Activated CD4-positive, alpha-beta T cell treated with anti-CD3 and anti-CD28 coated beads for 4 hours (primary cell): Measurements from ENCODE around the gene KIFC1.
"Not testable (repeated sequence)": the region's sequence is repeated elsewhere in the genome, so short reads cannot be mapped to it uniquely, and the experiment has no call there.

Experiments used
- DNase-seq, 2 donors: peaks; one replicate each; pipeline ENCODE4 v3.0.0-alpha.2; 2020

The KIFC1 gene

DNA sequence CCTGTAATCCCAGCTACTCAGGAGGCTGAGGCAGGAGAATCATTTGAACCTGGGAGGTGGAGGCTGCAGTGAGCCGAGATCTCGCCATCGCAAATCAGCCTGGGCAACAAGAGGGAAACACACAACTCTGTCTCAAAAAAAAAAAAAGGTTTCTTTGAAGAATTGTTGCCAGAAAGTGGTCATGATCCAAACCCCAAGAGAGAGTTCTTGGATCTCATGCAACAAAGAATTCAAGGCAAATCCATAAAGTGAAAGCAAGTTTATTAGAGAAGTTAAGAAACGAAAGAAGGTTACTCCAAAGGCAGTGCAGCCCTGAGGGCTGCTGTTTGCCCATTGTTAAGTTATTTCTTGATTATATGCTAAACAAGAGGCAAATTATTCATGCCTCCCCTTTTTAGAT, 14.5 kb upstream of the KIFC1 start:
- DNase-seq: no peak

DNA sequence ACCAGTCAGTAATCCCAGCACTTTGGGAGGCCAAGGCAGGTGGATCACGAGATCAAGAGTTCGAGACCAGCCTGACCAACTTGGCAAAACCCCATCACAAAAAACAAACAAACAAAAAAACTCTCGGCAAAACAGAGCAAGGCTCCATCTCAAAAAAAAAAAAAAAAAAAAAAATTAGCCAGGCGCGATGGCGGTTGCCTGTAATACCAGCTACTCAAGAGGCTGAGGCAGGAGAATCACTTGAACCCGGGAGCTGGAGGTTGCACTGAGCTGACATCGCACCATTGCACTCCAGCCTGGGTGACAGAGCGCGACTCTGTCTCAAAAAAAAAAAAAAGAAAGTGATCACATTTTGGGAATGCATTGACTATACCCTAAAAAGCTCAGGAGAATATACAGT, 12.4 kb upstream of the KIFC1 start:
- not testable (repeated sequence) for DNase-seq

DNA sequence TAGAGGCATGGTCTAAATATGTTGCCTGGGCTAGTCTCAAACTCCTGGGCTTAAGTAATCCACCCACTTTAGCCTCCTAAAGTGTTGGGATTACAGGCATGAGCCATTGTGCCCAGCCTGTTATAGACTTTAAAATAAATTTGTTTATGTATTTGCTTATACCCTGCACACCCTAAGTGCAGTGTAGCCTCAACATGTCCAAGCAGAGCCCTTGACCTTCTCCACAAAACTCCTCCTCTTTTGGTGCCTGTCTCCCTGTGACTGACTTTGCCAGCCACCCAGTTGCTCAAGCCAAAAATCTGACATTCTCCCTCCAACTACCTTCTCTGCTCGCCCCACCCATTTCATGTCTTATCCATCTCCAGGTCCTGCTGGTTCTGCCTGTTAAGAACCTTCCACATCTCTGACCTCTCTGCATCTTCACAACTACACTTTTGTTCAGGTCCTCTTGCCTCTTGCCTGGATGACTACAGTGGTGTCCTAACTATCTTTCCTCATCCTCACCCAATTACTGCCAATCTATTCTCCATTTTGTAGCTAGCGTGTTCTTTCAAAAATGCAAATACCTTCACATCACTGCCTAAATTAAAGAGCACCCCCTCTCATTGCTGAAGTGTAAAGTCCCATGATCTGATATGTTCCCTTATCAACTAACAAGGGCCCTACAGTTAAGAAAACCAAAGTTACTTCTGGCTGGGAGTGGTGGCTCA, 11.2 kb upstream of the KIFC1 start:
- DNase-seq: no peak

DNA sequence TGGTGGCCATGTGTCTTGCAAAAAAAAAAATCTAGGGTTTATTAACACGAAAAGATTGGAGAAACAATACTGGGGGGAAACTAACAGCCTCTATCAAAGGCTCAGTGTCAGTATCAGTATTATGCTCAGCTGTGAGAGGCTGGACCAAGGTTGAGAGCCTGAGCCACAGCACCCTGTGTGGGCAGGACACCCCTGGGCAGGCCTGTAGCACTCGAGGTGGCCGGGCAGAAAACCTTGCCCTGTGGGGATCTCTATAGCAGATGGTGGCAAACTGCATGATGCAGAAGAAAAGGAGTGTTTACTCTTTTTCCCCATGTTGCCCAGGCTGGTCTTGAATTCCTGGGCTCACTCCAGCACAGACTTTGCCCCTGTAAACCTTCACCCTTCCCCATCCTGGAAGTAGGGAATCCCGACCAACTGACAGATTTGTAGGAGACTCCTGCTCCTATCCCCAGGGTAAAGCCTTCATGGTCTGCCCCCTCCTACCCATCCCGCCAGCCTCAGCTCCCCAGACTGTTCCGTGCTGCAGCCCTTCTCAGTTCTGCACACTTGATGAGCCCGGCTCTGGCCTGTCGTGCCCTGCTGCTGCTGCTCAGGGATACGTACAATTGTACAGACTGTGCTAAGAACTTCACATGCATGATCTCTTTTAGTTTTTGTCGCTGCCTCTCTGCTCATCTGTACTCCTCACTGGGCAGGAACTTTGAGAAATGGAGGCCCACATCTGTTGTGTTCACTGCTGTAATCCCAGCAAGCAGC, 8.0 kb upstream of the KIFC1 start:
- no peak for DNase-seq

DNA sequence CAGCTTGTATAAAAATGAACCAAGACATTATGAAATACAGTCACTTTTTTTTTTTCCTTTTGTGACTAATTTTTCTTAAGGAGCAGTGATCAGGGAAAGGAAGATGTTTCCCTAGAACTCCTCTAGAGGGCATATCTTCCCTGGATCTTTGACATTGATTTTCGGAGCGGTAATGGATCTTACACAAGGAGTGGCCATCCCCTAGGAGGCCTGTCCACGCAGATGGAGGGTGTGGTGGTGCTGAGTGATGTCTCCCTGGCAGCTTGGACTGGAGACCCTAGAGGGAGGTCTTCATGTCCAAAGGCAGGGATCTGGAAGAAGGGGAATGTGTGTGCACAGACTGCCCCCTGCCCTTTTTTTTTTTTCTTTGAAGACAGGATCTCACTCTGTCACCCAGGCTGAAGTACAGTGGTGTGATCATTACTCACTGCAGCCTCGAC, 7.0 kb upstream of the KIFC1 start:
- no peak for DNase-seq

DNA sequence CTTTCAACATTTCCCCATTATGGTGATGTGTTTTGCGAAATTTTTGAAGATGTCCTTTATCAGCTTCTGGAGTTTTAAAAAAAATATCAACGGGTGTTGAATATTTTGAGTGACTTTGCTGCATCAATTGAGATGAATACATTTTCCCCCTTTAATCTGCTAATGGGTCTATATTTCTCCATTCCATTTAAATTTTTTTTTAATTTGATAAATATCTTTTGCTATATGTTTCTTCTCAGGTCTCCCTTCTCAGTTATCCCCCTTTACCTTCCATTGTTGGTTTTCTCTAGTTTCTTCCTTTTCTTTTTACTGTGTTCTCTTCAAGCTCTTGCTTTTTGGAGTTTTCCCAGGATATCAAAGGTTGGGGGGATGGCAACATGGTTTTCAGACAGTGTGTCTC, 1.4 kb upstream of the KIFC1 start:
- DNase-seq: no peak

DNA sequence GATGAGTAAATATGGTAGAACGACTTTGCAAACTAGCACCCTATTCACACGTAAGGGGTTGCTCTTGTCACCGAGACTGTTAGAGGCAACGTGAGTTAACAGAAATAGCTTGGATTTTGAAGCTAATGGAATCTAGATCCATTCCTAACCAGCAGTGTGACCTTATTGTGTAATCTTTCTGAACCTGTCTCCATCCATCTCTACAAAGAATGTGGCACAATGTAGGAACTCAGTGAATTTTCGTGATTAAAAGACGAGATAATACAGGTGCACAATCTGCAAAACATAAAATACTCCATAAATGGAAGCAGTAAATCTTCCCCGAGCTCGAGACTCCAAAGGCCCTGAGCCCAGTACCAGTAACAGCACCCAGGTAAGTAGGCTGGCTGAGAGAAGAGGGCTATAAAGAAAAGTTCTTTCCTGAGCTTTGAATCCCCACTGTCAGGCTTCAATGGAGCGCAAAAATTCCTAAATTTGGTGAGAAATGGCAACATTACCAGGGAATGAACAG, 801 bp upstream of the KIFC1 start:
- DNase-seq: no peak

DNA sequence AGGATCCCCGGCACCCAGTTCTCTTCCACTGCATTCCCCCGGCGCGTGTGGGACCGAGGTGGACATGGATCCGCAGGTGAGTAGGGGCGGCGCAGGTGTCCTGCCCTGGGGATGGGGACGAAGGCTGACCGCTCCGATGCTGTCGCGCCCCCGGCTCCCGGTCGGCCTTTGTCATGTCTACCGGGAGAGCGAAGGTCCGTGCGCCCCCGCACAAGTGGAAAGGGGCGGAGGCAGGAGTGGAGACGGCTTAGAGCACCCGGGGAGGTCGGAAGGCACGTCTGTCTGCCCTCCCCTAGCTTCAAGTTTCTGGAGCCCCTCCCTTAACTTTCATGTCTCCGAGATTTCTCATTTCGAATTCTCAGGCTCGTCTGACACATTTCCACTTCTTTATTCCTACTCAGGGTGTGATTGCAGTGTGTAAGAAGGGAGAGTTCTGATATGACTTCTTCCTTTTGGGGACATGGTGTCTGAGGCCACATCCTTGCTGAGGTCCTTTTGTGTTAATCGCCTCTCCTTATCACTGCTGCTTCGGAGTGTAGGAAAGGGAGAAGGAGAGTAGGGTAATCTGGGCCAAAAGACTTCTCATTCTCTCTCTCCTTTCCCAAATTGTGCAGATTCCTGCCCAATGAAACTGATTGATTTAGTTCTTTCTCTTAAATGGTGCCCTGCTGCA, 435 bp downstream of the KIFC1 start:
- DNase-seq: peak in 1 of 2 donors; percentile 15

DNA sequence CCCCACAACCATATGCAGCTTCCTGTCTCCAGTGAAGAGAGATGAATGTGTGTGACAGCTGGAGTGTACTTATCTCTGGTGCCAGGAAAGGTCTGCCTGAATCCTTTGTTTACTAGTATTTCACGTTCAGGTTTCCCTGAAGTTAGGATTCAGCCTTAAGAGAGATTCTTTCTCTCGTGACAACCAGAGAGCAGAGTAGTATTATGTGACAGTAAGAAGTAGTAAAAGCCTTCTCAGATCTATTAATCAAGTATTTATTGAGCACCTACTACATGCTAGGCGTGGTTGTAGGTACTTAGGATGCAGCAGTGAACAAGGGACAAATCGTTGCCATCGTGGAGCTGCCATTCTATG, 949 bp downstream of the KIFC1 start:
- DNase-seq: no peak

DNA sequence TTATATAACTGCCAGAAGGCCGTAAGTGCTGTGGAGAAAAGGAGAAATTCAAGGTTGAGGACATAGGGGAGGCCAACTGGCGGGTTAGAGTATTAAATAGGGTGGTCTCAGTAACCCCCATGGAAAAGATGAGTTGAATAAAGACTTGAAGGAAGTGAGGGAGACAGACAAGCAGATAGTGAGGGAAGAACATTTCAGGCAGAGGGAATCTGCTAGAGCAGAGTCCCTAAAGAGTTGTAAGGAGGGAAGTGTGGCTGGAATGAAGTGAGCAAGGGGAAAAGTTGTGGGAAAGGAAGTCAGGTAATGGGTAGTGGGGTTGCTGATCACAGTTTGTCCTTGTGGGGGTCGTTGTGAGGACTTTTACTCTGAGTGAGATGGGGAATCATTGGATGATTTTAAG, 1.4 kb downstream of the KIFC1 start:
- no peak for DNase-seq

DNA sequence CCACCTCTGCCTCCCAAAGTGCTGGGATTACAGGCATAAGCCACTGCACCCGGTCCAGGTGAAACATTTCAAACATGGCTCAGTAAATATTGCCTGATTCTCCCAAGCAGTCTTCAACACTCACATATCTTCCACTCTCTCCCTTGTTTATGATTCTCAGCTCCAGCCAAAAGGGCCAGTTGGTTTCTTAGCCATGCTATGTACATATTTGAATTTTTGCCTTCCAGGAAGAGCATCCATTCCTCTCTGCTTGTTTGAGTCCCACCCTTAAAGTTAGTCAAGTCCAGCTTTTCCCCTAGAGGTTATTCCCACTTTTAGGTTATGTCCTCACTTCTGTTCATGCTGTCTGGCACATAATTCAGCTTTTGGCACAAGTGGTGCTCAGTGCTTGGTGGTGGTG, 5.9 kb downstream of the KIFC1 start:
- DNase-seq: no peak

DNA sequence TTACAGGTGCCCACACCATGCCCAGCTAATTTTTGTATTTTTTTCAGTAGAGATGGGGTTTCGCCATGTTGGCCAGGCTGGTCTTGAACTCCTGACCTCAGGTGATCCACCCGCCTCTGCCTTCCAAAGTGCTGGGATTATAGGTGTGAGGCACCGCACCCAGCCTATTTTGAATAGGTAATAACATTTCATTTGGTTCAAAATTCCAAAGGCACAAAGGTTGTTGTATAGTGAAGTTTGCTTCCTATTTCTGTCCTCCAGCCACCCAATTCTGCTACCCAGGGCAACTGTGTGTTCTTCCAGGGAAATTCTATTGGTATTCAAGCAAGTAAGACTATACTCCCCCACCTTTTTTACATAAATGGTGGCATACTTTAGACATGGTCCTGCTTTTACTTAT, 7.0 kb downstream of the KIFC1 start:
- DNase-seq: not testable (repeated sequence)

DNA sequence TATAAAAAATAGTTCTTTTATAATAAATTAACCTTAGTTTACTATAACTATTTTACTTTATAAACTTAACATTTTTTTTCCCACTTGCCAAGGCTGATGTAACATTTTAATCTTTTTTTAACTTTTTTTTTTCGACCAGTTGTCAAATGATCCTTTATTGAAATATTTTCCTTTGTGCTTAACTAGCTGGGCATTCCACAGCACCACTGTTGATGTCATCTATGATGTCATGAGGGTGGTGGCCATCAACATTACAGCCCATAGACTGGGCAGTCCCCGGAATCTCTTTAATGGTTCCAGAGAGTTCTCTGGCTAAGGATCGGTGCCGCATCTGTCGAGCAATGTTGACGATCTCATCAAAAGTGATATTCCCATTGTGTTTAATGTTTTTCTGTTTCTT, 8.3 kb downstream of the KIFC1 start:
- DNase-seq: not testable (repeated sequence)

DNA sequence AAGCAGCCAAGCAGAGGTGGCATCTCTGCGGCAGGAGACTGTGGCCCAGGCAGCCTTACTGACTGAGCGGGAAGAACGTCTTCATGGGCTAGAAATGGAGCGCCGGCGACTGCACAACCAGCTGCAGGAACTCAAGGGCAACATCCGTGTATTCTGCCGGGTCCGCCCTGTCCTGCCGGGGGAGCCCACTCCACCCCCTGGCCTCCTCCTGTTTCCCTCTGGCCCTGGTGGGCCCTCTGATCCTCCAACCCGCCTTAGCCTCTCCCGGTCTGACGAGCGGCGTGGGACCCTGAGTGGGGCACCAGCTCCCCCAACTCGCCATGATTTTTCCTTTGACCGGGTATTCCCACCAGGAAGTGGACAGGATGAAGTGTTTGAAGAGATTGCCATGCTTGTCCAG, 13.3 kb downstream of the KIFC1 start:
- DNase-seq: no peak

DNA sequence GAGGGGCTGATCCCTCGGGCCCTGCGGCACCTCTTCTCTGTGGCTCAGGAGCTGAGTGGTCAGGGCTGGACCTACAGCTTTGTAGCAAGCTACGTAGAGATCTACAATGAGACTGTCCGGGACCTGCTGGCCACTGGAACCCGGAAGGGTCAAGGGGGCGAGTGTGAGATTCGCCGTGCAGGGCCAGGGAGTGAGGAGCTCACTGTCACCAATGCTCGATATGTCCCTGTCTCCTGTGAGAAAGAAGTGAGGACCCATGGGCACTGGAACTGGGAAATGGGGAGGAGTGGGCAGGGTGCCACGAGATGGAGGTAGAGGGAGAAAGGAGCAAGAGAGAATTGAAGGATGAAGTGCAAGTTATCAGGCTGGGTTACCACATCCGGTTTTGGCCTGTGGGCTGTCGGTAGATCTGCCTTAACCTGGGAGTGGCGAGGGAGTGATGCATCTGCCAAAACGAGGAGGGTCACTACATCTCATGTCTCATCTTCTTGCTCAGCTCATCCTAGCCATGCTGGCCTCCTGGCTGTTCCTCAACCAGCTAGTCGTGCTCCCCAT, 13.8 kb downstream of the KIFC1 start:
- no peak for DNase-seq

DNA sequence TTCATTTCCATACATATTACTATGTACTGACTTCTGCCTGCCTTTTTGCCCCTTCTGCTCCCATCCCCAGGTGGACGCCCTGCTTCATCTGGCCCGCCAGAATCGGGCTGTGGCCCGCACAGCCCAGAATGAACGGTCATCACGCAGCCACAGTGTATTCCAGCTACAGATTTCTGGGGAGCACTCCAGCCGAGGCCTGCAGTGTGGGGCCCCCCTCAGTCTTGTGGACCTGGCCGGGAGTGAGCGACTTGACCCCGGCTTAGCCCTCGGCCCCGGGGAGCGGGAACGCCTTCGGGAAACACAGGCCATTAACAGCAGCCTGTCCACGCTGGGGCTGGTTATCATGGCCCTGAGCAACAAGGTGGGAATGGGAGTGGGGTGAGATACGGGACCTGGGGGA, 14.5 kb downstream of the KIFC1 start:
- DNase-seq: no peak

DNA sequence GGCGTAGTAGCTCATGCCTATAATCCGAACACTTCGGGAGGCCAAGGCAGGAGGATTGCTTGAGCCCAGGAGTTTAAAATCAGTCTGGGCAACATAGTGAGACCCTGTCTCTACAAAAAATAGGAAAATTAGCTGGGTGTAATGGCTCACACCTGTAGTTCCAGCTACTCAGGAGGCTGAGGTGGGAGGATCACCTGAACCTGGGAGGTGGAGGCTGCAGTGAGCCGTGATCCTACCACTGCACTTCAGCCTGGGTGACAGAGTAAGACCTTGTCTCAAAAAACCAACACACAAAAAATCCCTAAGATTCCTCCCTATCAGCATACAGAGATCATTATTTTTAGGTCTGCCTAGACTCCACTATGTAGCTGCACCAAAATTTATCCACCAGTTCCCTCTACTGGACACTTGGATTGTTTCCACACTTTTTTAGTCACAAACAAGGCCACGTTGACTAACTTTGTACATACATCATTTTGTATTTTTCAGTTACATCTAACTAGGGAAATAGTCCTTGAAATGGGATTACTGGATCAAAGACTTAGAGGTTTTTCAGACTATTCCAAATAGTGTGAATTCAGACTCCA, 15.6 kb downstream of the KIFC1 start:
- no peak for DNase-seq

DNA sequence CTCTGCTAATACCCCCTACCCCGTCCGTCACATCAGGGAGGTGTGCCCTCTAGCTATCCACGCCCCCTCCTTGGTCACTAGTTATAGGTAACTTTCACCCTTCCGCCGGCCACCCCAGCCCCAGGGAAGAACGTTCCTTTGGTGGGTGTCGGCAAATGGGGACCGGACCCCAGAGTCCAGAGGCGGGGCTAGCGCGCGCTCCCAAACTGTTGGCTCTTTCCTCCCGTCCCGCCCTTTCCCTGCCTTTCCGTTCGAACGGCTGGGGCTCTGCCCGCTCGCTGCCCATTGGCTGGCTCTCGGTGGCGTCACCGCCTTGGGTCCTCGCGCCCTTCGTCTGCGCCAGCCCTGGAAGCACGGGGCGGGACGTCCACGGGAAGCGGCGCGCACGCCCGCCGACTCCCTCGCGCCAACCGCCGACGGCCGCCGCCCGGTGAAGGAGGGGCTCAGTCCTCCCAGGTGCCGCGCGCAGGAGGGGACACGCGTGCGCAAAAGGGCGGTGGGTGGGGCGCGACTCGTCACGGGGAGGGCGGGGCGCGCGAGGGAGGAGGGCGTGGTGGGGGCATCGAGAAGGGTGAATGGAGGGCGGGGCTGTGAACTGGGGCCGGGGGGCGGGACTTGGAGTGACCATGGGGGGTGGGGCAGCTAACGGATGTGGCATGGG, 18.6 kb downstream of the KIFC1 start:
- DNase-seq: peak; percentile 97

DNA sequence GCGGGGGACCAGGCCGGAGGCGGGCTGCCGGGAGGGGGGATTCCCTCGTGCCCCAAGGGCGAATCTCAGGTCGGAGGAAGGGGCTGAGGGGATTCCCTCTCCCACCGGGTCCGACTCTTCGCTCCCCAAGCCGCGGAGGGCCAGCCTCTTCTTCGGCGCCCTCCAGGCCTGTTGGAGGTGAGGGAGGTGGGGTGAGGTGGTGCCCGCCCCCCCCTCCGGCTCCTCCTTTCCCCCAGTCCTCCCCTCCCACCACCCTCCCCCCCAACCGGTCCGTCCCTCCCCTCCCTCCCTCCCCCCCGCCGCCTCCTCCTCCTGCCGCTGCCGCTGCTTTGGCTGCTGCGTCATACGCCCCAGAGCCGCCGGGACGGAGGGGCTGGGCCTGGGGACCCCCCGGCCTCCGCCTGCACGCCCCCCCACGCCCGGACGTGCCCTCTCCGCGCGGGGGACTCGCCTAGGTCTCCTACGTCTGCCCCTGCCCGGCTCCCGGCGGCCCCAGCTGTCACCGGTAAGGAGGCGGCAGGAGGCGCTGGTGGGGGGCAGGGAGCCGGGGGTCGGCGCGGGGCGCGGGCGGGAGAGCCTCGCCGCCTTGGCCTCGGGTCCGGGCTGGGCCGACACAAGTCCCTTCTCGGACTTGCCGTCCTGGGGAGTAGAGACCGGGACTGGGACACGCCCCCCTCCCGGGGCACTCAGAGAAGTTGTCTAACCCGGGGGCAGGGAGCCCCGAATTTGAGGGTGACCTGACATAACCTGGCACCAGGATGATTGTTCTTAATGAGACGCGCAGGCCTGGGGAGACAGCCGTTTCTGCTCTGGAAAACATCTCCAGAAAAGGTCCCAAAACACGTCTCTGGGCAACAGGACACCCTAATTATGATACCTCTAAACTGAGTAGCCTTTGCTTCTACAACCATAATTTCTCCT, 19.3 kb downstream of the KIFC1 start, which contains the start of gene PHF1:
PHF1 (plus strand) TSS at position 304 of the 921 bp plus-strand sequence. CDS start 1,250 bp downstream, outside the sequence.
- DNase-seq: peak; percentile 79 to 88

DNA sequence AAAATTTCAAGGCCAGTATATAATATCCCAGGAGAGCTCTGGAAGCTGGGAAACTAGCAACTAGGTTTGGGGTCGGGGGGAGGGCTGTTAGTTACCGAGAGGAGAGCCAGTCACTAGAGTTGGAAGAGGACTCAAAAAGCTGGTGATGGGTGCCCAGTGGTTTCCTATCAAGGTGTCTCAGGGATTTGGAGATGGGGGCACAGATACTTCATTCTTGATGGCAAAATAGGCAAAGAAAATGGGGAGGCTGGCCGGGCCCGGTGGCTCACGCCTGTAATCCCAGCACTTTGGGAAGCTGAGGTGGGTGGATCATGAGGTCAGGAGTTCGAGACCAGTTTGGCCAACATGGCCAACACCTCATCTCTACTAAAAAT, 20.0 kb downstream of the KIFC1 start:
- no peak for DNase-seq
